Measurements from ENCODE around the gene FOSB.

FOSB gene

DNA sequence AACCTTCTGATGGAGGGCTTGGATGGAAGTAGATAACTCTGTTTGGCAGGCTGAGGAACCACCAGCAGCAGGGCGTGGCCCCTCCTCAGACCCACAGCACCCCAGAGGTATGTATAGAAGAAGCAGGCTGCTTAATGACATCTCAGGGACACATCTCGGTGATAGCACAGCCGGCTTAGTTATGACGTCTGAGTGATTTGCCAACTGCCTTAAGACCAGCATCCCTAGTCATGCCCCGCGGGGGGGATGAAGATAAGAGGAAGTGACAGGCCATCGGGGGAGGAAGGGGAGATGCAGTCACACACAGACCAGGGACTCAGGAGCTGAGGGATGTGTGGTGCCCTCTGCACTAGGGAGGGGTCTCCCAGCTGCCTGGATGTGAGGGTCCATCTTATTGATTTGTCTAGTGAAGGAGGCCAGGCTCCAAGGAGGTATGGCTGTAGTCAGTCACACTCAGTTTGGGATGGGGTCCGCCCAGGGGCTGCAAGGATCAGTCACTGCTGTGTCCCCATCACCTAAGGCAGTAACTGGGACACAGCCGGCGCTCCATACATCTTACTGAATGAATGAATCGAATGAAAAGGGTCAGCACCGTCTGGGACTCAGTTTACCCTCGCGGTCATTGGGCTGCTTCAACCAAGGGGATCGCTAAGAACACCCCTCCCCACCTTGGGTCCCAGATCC is 24.9 kb upstream of the FOSB start:
- DNase-seq = peak; percentile 1

DNA sequence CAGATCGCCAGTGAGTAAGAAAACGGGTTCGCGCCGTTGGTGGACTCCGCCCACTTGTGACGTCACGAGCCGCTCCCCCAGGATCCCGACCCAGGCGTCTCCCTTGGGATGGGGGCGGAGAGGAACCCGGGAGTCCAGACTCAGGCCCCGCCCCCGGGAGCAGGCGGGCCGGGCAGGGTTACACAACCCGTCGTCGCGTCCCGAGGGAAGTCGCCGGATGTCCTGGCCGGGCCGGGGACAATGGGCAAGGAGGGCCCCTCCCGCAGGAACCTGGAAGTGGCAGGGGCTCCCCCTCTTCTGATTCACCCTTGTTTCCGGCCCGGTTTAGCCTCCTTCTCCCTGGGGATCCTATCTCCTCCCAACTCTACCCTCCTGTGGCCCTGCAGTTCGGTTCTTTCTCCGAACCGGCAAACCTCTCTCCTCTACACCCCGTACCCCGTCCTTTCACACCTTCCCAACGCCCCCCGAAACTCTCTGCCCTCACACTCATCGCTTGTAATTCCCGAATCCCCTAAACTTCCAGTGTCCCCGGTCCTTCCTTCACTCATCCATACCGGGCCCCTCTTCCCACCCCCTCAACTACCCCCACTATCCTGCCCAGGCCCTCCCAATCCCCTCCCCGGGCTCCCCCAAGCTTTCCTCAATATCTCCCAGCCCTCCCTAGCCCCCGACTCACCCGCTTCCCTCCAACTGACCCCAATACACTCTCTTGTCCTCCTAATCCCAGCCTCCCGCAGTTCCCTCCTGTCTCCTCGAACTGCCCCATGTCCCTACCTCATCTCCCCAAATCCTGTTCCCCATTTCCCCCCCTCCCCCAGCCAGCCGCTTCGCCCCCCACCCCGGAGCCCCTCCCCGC is 24.1 kb upstream of the FOSB start:
- no peak for DNase-seq

DNA sequence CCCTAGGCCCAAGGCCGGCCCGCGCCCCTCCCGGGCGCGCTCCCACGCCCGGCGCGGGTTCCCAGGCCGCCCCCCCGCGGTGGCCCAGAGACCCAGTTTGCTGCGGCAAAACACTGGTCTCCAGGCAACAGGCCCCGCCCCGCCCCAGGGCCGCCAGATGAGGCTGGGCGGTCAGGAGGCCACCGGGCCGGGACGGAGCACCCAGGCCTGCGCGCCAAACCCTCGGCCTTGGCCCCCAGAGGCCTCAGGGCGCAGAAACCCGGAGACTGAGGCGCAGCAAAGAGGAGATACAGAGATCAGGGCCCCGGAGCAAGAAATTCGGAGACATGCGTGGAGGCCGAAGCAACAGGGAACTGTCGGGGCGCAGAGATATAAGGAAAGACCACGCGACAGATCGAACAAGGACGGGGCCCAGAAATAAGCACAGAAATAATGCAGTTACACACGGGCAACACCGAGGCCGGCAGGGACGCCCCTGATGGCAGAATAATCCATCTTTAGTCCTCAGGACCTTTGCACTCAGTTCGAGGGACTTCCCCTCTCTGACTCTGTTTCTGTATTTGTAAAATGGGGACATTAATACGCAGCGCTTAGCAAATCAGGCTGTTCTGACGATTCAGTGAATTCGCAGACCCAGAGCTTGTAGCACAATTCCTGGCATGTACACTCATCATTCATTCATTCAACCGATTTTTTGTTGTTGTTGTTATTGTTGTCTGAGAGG is 23.3 kb upstream of the FOSB start:
- DNase-seq = peak; percentile 90

DNA sequence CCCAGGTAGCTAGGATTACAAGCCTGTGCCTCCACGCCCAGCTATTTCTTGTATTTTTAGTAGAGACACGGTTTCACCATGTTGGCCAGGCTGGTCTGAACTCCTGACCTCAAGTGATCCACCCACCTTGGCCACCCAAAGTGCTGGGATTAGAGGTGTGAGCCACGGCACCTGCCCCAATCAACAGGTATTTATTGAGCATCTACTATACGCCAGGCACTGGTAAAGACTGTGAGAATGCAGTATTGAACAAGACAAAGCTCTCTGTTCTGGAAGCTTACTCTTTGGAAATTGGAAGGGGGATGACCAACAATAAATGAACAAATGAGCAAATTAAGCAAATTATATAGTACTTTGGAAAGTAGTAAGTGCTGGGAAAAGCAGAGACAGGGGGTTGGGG is 22.7 kb upstream of the FOSB start:
- DNase-seq = no peak

DNA sequence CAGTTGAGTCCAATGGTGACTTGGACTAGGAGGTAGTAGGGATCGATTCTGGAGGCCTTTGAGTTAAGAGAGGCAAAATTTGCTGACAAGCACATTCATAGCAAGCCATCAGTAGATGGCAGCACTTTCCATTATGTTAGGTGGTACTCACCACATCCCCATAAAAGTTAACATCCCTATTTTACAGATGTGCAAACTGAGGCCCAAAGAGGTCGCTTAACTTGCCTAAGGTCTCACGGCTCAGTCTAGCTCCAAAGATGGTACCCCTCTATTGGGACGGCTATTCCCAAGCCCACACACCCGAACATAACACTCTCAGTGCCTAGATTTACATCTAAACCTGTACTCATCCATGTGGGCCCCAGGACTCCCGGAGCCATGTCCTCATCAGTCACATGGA is 21.5 kb upstream of the FOSB start:
- peak; percentile 44 for DNase-seq

DNA sequence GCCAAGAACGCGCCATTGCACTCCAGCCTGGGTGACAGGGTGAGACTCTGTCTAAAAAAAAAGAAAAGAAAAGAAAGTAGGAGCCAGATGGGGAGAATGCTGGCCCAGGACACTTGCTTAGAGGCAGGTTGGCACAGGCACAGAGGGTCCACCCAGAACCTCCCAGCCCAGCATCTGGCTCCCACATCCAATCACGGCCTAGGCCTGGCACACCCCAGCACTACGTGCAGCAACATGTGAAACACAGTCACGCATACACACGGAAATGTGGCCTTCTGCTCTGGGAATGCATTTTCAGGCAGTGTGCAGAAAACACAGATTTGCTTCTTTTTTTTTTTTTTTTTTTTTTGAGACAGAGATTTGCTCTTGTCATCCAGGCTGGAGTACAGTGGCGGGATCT is 20.9 kb upstream of the FOSB start:
- no peak for DNase-seq

DNA sequence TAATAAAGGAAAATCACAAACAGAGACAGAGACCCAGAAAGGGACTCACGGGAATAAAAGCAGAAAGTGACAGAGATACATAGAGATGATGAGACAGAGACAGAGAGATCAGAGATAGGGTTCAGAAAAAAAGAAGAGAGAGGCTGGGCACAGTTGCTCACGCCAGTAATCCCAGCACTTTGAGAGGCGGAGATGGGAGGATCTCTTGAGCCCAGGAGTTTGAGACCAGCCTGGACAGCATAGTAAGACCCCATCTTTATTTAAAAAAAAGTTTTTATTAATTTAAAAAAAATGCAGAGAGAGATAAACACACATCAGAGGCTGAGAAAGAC is 19.4 kb upstream of the FOSB start:
- no peak for DNase-seq

DNA sequence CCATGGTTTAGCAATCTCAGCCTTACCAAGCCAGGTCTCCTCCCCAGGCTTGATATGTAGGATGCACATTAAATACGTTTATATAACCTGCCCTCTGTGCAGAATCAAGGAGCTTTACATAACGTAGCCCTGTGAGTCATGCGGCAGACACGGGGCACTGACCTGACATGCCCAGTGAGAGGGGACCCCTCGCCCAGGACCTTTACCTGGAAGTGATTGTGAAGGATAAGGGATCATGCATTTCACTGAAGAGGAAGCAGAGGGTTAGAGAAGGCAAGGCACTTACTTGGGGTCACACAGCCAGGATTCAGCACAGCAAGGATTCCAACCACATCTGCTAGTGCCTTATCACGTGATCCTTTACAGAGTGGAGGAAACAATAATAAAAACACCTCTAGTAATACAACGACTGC is 18.9 kb upstream of the FOSB start:
- no peak for DNase-seq

DNA sequence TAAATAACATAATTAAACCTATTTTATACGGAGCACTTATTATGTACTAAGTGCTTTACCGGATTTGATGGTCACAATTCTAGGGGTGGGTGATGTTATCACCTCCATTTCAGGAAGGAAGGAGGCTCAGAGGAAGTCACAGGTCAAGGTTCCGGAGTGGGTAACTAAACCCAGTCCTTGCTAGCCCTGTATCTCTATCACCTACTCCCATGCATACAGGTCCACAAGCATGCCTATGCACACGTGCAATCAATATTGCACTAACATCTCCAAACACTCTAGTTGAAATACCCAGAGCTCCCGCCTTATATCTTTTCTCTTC is 17.8 kb upstream of the FOSB start:
- peak; percentile 38 for DNase-seq

DNA sequence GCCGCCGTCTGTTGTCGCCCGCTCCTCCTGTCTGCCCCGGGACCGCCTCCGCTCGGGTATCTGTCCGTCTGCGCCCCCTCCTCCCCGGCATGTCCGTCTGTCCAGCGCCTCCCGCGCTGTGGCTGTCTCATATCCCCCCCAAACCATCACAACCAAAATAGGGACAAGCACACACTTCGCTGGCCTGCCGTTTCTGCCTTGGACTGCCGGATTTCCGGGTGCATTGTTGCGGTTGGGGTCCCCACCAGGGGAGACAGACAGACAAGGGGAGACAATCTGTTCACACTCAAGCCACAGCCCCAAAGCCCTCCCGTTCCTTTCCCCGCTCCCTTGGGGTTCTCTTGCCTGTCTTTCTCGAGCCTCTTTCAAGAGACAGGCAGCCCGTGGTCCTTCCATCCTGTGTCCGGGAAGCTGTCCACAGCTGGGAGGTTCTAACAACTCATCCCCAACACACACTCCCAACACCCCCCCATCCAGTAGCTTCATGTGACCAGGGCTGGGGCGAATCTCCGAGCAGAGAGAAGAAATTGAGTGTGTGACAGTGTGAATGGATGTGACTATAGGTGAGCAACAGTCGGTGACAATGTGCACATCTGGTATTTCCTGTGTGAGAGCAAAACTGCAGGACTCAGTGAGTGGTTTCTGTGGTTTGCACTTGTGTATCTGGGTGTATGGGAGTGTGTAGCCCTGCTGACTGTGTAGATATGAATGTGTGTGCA is 16.5 kb upstream of the FOSB start:
- DNase-seq = peak; percentile 68

DNA sequence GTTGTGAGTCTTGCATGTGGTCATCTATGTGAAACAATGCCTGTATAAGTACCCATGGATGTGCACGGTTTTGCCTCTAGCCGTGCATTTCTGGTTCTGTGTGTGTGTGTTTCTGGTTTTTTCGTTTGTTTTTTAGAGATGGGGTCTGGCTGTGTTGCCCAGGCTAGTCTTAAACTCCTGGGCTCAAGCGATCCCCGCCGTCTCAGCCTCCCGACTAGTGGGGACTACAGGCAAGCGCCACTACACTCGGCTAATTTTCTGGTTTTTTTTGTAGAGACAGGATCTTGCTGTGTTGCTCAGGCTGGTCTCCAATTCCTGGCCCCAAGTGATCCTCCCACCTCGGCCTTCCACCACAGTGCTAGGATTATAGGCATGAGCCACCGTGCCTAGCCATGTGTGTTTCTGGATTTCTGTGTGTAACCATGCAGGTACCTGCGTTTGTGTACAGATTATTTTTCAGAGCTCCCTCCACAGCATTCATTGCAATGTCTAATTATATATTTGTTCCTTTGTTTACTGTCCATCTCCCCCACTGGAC is 15.9 kb upstream of the FOSB start:
- no peak for DNase-seq

DNA sequence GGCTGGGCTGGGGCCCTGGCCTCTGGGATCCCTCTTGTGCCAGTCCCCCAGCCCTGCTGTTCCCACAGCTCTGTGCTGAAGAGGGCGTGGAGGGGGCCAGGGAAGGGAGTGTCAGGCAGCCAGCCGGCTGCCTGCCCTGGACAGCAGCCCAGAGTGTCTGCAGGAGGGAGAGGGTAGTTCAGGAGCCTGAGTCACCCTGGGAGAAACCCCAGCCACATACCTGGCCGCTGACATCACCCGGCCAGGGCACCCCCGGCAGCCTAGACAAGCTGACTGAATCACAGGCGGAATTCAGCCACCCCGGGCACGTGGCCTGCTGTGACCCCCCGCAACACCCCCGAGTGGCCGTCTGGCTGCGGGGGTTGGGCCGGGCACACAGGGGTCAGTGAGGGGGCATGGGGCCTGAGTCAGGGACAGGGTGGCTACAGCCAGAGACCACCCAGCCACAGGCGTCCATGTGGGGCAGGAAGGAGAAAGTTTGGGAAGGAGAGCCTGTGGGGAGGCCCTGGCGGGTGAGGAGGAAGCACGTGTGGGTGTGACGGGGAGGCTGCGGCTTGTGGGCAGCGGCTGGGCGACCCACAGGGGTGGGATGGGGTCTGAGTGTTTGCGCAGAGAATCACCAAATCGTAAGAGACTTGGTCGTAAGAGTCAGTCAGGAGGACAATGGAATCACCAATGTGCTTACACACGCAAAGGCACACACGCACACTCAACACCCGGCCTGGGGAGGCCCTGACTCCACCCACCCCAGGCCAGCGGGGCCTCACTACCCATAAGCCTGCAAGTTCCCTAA is 11.9 kb upstream of the FOSB start:
- peak; percentile 89 for DNase-seq

DNA sequence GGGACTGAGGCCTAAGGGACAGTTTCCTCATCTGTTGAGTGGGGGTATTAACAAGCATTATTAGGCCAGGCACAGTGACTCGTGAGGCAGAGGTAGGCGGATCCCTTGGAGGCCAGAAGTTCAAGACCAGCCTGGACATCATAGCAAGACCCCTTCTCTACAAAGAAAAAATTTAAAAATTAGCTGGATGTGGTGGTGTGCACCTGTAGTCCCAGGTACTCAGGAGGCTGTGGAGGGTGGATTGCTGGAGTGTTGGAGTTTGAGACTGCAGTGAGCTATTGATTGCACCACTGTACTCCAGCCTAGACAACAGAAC is 11.3 kb upstream of the FOSB start:
- DNase-seq = no peak

DNA sequence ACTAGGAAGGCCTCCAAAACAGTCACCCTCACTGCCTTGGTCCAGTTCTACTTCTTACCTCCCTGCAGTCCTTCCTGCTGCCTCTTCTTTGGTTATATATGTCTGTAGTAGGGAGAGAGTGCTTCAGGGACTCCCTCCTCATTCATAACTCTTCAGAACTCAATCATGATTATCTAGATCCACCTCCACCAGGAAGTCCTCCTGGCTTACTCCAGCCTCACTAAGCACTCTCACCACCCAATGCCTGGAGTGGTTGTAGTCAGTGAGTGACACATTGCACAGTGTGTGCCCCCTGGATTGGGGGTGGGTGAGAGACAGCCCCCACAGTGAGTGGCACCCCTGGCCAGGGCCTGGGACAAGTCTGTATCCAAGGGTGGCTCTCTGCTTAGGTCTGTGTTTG is 10.0 kb upstream of the FOSB start:
- no peak for DNase-seq

DNA sequence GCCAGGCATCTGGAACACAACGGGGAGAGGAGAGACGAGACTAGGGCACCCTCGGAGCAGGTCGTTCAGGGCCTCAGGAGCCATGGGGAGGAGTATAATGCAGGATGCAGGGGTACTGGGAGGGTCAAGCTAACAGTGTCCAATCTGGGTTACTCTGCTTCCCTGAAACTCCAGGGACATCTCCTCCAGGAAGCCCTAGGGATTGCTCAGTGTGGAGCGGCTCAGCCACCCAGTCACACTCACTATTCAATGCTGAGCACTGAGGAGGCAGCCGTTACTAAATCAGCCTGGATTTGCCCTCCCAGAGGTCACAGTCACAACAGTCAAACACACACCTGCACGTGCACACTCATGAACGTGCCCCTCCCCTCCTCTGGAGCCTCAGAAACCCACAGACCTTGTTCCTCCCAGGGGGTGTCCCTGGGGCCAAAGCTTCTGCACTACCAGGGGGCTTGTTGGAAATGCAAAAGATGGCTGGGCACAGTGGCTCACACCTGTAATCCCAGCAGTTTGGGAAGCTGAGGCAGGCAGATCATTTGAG is 6.9 kb upstream of the FOSB start:
- DNase-seq = peak; percentile 29

DNA sequence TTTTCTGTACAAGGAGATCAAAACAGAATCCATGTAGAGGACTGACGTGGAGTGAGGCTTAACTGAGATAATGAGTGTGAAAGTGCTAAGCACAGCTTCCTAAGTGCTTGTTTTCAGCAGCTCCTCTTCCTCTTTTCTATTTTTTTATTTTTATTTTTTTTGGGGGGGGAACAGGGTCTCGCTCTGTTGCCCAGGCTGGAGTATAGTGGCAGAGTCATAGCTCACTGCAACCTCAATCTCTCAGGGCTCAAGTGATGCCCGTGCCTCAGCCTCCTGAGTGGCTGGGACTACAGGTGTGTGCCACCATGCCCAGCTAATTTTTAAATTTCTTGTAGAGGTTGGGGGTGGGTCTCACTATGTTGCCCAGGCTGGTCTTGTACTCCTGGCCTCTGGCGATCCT is 5.6 kb upstream of the FOSB start:
- no peak for DNase-seq

DNA sequence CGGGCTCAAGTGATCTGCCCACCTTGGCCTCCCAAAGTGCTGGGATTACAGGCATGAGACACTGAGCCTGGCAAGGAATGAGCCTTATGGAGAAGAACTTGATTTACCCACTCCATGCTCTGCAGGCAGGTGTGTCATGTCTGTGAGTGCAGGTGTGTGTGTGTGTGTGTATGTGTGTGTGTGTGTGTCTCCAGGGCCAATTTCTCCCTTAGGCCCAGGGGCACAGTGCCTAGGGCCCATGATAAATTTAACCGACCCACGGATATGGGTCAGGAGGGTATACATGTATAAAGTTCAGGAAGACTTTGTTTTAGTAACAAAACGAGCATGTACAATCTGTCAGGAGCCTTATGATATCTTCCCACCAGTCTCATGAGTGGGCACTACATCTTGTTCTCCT is 4.6 kb upstream of the FOSB start:
- no peak for DNase-seq

DNA sequence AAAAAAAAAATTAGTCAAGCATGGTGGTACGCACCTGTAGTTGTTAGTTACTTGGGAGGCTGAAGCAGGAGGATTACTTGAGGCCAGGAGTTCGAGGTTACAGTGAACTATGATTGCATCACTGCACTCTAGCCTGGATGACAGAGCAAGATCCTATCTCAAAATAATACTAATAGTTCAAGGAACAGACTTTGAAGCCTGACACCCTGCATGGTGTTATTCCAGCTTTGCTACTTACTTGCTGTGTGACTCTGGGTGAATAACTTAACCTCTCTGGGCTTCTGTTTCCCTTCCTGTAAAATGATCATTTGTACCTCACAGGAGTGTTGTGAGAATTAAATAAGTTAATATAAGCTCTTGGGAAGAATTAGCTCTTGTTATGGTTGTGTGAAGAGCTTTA is 3.5 kb upstream of the FOSB start:
- no peak for DNase-seq

DNA sequence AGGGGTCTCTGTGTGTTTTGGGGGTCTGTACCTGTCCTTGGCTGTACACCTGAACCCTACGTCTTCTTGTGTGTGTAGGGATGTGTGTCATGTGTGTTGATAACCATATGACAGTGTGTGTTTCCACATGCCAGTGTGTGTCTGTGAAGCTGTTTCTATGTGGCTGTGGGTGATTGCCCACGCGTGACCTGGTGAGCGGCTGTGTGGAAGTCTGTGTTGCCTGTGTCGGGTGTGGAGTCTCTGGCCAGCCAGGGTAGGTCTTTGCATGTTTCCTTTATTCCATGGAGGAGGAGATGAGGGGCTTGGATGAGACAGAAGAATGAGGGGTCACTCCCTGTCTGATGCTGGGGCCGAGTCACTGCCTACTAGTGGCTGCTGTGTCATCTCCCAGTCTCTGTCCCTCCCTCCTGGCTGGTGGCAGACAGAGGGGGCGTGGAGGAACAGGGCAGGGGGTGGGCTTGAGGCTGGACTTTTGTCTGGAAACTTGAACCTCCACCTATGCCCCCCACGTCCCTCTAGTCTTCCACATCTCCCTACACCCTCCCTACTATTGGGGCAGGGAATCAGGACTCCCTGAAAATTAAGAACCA is 2.8 kb upstream of the FOSB start:
- no peak for DNase-seq

DNA sequence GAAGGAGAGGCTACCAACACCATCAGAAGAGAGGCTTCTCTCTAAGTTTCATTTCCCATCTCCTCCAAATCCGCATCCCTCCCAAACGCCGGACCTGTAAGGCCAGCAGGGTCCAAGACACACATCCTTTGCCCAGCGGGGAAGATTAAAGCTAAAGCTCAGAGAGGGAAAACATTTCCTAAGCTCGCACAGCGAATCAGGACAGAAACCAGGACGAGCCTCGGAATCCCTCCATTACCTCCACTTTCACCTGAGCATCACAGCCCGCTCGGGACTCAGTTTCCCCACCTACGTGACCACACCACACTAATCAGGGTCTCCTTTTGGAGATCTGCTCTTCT is 711 bp upstream of the FOSB start:
- no peak for DNase-seq

DNA sequence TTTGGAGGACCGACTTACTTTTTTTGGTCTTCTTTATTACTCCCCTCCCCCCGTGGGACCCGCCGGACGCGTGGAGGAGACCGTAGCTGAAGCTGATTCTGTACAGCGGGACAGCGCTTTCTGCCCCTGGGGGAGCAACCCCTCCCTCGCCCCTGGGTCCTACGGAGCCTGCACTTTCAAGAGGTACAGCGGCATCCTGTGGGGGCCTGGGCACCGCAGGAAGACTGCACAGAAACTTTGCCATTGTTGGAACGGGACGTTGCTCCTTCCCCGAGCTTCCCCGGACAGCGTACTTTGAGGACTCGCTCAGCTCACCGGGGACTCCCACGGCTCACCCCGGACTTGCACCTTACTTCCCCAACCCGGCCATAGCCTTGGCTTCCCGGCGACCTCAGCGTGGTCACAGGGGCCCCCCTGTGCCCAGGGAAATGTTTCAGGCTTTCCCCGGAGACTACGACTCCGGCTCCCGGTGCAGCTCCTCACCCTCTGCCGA is 409 bp downstream of the FOSB start:
- DNase-seq = peak; percentile 42

DNA sequence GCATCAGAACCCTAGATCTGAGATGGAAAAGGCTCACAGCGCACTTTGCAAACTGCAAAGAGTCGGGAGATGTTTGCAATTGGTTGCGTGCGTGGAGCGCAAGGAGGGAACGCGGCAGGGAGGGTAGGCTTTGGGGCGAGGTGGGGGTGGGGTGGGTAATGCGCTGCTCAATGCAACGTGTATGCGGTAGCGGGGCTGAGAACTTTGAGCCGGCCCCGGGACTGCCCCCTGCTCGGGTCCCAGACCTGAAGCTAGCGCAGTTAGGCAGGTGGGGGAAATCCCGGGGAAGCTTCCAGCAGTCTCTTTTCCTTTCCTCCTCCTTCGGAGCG is 971 bp downstream of the FOSB start:
- DNase-seq = peak; percentile 66
